Left lung (tissue), 10 donors: ENCODE measurements around the gene COP1. TPM values are rescaled to one million over a fixed set of nuclear protein-coding genes. Genes with fewer than 3 reads are reported as not detected.

ENCODE experiments used
- ATAC-seq: fragments of 200-7000 bp; cut with Tn5 transposase; one replicate; pipeline ENCODE4 v1.9.1; 2020; ENCODE audit warnings: moderate library complexity
- DNase-seq, 4 donors: peaks; one replicate each; pipeline ENCODE4 v3.0.0-alpha.2; 2013 to 2020
- H3K27ac ChIP-seq, 2 donors: fragments of 200-600 bp; sonication (generic) in 1 of 2; one replicate each; pipeline versions ENCODE4 v1.5.0 to v1.8.0; 2020 to 2021
- H3K27me3 ChIP-seq, 2 donors: fragments of 200-600 bp; sonication (generic) in 1 of 2; one replicate each; pipeline versions ENCODE4 v1.5.0 to v1.8.0; 2020 to 2021
- H3K36me3 ChIP-seq, 2 donors: fragments of 200-600 bp; sonication (generic) in 1 of 2; one replicate each; pipeline versions ENCODE4 v1.5.0 to v1.8.0; 2020 to 2021
- H3K4me1 ChIP-seq, 2 donors: fragments of 200-600 bp; one replicate each; pipeline ENCODE4 v1.8.0; 2021
- H3K4me3 ChIP-seq, 2 donors: fragments of 200-600 bp; sonication (generic) in 1 of 2; one replicate each; pipeline versions ENCODE4 v1.5.0 to v1.8.0; 2020 to 2021; ENCODE audit warnings: mild to moderate bottlenecking in 1 of 2
- H3K9me3 ChIP-seq, 2 donors: fragments of 200-600 bp; sonication (generic) in 1 of 2; one replicate each; pipeline versions ENCODE4 v1.5.0 to v1.8.0; 2020 to 2021
- CTCF ChIP-seq, 2 donors: fragments of 200-600 bp; sonication (generic) in 1 of 2; IDR thresholded peaks; one replicate each; pipeline versions ENCODE4 v1.5.0 to v1.8.0; 2021; ENCODE audit warnings: antibody characterized with exemption in 2 of 2
- intact Hi-C, 2 donors: fragments of 100-400 bp; cut with DNase I; formaldehyde crosslinking; loops; one replicate each; pipeline versions ENCODE4 v1.11.2 to v1.14.2; 2022
- polyA plus RNA-seq, 6 donors: library from polyadenylated mRNA; unstranded; fragments of 120-200 nt; gene quantifications; one replicate each; pipeline ENCODE4 v1.2.1, GENCODE V29; 2013; ENCODE audit not compliant: insufficient read length in 6 of 6
- total RNA-seq, 2 donors: library from RNA; stranded (reverse); fragmentation: NEBNext Ultra II Directional; extraction: Animal tissue kit (Norgen Biotek cat#: 25700); gene quantifications; one replicate each; pipeline ENCODE4 v1.2.1, GENCODE V29; 2021
- donor health status: DM: no; HTN: yes; CAD: no.
- donor health status: DM: no; HTN: no; CAD: no.

COP1 gene
- total and polyA plus RNA-seq, 8 donors: 42.5 to 64.3 (median 57.7) TPM

GRCh38 chr1:176046926-176047325, 160.2 kb downstream of the COP1 start:
- TF ChIP-seq CTCF (IDR thresholded peaks at IDR 0.05): no peak
- ATAC-seq (no peak), DNase-seq (no peak)
- Histone ChIP-seq H3K36me3 (peaks cover 0 to 24% of the 10 kb centered on the region in 2 donors), H3K4me1 (no peaks in the 10 kb centered on the region), H3K27me3 (no peaks in the 10 kb centered on the region), H3K9me3 (no peaks in the 10 kb centered on the region), H3K27ac (no peak overlapping the region), H3K4me3 (no peak overlapping the region)
- intact Hi-C loops: no loop called here

- no peak for ATAC-seq
- Histone ChIP-seq H3K4me3 (no peak overlapping the region), H3K4me1 (no peaks in the 10 kb centered on the region), H3K27ac (no peak overlapping the region), H3K9me3 (no peaks in the 10 kb centered on the region), H3K27me3 (no peaks in the 10 kb centered on the region), H3K36me3 (peaks cover 0 to 53% of the 10 kb centered on the region in 2 donors)
- no peak for TF ChIP-seq CTCF (IDR thresholded peaks at IDR 0.05)
- DNase-seq: no peak
- intact Hi-C loops: no loop called here
Measured at GRCh38 chr1:176043537-176043936, 163.5 kb downstream of the COP1 start.

GRCh38 chr1:176033881-176034280, 173.2 kb downstream of the COP1 start:
- ATAC-seq (no peak), DNase-seq (peak in 2 of 4 donors; percentile 50 to 58)
- no peak for TF ChIP-seq CTCF (IDR thresholded peaks at IDR 0.05)
- Histone ChIP-seq H3K4me1 (peaks cover 0 to 5% of the 10 kb centered on the region in 2 donors), H3K27ac (no peak overlapping the region), H3K36me3 (peaks cover 0 to 25% of the 10 kb centered on the region in 2 donors), H3K9me3 (no peaks in the 10 kb centered on the region), H3K27me3 (no peaks in the 10 kb centered on the region), H3K4me3 (no peak overlapping the region)
- intact Hi-C loops: no loop called here

- Histone ChIP-seq H3K36me3 (peaks cover 0 to 21% of the 10 kb centered on the region in 2 donors), H3K9me3 (no peaks in the 10 kb centered on the region), H3K27ac (no peak overlapping the region), H3K27me3 (no peaks in the 10 kb centered on the region), H3K4me1 (peaks cover 0 to 5% of the 10 kb centered on the region in 2 donors), H3K4me3 (no peak overlapping the region)
- TF ChIP-seq CTCF (IDR thresholded peaks at IDR 0.05): no peak
- DNase-seq: no peak
- no peak for ATAC-seq
- intact Hi-C loops: no loop called here
Measured at GRCh38 chr1:176033474-176033873, 173.6 kb downstream of the COP1 start.

- Histone ChIP-seq H3K27ac (no peak overlapping the region), H3K4me1 (peaks cover 0 to 5% of the 10 kb centered on the region in 2 donors), H3K27me3 (no peaks in the 10 kb centered on the region), H3K4me3 (no peak overlapping the region), H3K36me3 (peaks cover 0 to 22% of the 10 kb centered on the region in 2 donors), H3K9me3 (no peaks in the 10 kb centered on the region)
- DNase-seq: no peak
- no peak for TF ChIP-seq CTCF (IDR thresholded peaks at IDR 0.05)
- ATAC-seq: no peak
- intact Hi-C loops: no loop called here
Measured at GRCh38 chr1:176032040-176032645, 174.9 kb downstream of the COP1 start.
